Fibroblast of the aortic adventitia (primary cell): ENCODE results near the gene ZBTB11. TPM values are rescaled to one million over a fixed set of nuclear protein-coding genes. Genes with fewer than 3 reads are reported as not detected.
A peak's percentile ranks its signal among the peaks of the same experiment; 100 is the strongest.
"Not testable (repeated sequence)": the region's sequence is repeated elsewhere in the genome, so short reads cannot be mapped to it uniquely, and the experiment has no call there.

Experiments
- DNase-seq: peaks from one replicate; pipeline ENCODE4 v3.0.0-alpha.2; 2010; ENCODE audit warnings: low read depth
- H3K4me3 ChIP-seq: 2 replicates; pipeline ENCODE4 v1.5.1; 2011; ENCODE audit warnings: low read depth, mild to moderate bottlenecking, control low read depth, low read length, moderate library complexity
- total RNA-seq: library from RNA; depleted of rRNA; stranded (reverse); fragments of >200 nt; gene quantifications from 2 replicates; pipeline ENCODE4 v1.2.3, GENCODE V29; 2012; ENCODE audit warnings: low replicate concordance
- TF ChIP-seq, protein P1 (sequence below): IDR thresholded peaks from 2 replicates; pipeline ENCODE4 v1.5.1; 2011; ENCODE audit warnings: mild to moderate bottlenecking, low read length, control low read depth, inconsistent platforms; ENCODE audit not compliant: insufficient read depth

Gene ZBTB11
- total RNA-seq, 1 donor = 23.1 TPM

DNA sequence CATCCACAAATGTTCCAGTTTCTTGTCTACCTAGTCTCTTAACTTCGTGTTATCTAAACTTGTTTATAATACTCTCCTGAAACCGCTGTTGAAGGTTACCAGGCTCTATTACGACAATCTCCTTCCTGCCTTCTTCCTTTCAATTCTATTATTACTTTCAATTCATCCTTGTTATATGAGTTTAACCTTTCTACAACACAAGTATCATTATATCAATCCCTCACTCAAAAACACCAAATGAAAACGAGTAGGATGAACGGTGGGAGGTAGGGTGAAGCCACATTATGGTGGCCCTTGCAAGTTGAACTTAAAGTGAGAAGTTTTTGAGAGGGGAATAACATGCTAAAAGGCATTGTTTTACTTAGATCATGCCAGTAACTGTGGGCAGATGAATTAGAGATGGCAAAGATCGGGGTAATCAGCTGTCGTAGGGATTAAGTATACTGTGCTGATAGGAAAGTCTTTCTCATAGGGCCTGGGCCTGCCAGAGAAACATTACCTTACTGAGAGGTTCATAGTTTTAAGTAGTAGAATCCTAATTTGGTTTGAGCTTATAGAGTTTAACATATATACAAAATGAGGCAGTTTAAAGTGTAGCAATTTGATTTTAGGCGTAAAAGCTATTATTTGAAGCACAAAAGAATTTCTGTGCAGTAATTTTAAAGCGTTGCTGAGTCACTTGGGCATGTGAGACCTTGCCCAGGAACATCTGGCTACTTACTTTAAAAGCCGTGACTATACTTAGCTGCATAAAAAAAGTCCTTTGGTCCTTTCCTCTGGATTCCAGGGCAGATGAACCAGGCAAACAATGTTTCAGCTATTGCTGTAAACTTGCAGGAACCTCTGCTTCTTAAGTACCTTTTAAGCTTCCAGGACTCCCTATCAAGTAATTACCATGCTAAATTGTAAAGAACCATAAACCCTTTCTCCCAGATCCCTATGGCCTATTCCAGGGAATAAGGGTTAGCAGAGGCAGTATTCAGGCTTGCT is 44.2 kb upstream of the ZBTB11 start:
- DNase-seq = peak; percentile 44
- TF ChIP-seq, protein P1, sequence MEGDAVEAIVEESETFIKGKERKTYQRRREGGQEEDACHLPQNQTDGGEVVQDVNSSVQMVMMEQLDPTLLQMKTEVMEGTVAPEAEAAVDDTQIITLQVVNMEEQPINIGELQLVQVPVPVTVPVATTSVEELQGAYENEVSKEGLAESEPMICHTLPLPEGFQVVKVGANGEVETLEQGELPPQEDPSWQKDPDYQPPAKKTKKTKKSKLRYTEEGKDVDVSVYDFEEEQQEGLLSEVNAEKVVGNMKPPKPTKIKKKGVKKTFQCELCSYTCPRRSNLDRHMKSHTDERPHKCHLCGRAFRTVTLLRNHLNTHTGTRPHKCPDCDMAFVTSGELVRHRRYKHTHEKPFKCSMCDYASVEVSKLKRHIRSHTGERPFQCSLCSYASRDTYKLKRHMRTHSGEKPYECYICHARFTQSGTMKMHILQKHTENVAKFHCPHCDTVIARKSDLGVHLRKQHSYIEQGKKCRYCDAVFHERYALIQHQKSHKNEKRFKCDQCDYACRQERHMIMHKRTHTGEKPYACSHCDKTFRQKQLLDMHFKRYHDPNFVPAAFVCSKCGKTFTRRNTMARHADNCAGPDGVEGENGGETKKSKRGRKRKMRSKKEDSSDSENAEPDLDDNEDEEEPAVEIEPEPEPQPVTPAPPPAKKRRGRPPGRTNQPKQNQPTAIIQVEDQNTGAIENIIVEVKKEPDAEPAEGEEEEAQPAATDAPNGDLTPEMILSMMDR = no peak
- no peak overlapping the region for H3K4me3 ChIP-seq

DNA sequence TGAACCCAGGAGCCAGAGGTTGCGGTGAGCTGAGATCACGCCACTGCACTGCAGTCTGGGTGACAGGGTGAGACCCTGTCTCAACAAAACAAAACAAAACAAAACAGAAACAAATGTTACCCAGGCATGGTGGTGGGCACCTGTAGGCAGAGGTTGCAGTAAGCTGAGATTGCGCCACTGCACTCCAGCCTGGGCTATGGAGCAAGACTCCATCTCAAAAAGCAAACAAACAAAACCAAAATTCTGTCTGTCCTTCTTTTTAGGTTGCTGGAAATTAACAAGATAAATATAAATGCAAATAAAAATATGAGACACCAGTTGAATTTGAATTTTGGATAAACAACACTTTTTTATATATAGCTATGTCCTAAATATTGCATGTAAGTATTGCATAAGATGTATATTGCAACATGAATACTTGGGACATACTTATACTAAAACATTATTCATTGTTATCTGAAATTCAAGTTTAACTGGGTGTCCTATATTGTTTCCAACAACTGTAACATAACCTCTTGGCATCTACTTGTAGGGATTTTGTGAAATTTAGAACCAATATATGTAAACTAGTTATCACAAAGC is 42.8 kb upstream of the ZBTB11 start:
- DNase-seq = no peak
- no peak overlapping the region for H3K4me3 ChIP-seq
- TF ChIP-seq, protein P1 = no peak

DNA sequence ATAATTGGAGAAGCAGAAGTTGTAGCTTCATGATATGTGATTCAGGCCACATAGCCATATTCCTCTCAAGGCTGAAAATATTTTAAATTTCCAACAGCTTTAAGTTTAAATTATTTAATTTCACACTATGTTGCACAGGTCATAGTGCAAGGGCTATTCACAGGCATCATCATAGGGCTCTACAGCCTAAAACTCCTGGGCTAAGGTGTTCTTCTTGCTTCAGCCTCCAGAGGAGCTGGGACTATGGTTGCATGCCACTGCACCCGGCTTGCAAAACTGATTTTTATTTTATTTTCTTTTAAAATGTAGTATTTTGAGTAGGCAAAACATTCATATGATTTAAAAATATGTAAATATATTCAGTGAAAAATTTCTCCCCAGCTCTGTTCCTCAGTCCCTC is 41.5 kb upstream of the ZBTB11 start:
- DNase-seq = no peak
- TF ChIP-seq, protein P1 = no peak
- H3K4me3 ChIP-seq = no peak overlapping the region

DNA sequence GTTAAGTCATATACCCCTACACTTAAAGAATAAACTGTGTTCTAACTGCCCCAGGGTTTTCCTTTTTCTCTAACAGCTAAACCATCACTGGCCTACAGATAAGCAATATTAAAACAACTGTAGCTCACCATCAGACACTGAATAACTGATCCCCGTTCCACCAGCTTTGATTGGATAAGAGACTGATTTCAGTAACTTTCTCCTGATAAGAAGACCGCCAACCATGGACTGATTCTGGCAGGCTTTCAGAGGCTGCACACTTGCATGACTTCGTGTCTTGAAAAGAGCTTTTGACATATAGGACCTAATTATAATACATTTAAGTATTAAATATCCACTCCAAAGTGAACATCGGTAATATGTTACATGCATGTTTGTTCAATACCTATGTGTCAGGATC is 32.2 kb upstream of the ZBTB11 start:
- no peak for DNase-seq
- no peak overlapping the region for H3K4me3 ChIP-seq
- TF ChIP-seq, protein P1 = no peak

DNA sequence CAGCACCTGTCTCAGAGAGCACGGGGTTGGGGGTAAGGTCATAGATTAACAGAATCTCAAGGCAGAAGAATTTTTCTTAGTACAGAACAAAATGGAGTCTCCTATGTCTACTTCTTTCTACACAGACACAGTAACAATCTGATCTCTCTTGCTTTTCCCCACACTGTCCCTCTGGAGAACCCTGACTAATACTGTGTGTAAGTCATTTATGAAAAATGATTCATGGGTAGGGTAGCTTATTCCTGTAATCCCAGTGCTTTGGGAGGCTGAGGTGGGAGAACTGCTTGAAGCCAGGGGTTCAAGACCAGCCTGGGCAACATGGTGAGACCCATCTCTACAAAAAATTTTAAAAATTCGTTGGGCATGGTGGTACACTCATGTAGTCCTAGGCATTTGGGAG is 27.7 kb upstream of the ZBTB11 start:
- DNase-seq, H3K4me3 ChIP-seq: not testable (repeated sequence)

DNA sequence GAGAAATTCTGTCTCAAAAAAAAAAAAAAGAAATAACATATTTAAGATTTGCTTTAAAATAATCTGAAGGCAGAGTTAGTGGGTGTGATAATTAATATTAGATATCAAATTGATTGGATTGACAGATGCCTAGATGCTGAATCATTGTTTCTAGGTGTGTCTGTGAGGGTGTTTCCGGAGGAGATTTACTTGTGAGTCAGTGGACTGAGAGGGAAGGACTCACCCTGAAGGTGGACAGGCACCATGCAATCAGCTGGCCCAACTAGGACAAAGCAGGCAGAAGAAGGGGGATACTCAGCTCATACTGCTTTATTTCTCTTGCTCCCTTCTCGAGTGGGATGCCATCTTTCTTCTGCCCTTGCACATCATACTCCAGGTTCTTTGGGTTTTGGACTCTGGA is 26.2 kb upstream of the ZBTB11 start:
- TF ChIP-seq, protein P1 = no peak
- no peak for DNase-seq

DNA sequence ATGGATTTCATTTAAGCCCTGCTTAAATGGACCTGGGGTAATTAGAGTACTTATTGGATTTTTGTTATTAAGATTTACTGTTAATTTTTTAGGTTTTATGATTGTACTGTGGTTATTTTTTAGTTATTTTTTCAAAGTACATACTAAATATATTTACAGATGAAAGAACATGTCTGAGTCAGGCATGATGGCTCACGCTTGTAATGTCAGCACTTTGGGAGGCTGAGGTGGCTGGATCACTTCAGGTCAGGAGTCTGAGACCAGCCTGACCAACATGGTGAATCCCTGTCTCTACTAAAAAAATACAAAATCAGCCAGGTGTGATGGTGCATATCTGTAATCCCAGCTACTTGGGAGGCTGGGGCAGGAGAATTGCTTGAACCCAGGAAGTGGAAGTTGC is 25.8 kb upstream of the ZBTB11 start:
- TF ChIP-seq, protein P1 = no peak
- H3K4me3 ChIP-seq = no peak overlapping the region
- DNase-seq = no peak

More for the DNA sequence above, 26.2 kb upstream of the ZBTB11 start:
- no peak overlapping the region for H3K4me3 ChIP-seq
